A549 (cell line): ENCODE data around the gene FANCC.

Experiments
- CTCF ChIP-seq: fragments of >200 bp; sonication (Bioruptor Twin); formaldehyde crosslinking; IDR thresholded peaks from 3 replicates; pipeline ENCODE4 v1.5.1; 2016
- KDM1A ChIP-seq: fragments of 200-600 bp; sonication (generic); IDR thresholded peaks from 2 replicates; pipeline ENCODE4 v1.6.1; 2016; ENCODE audit warnings: low read depth, mild to moderate bottlenecking
- NR3C1 ChIP-seq: fragments of >200 bp; sonication (Bioruptor Twin); formaldehyde crosslinking; IDR thresholded peaks from 3 replicates; pipeline ENCODE4 v1.6.1; 2017
- PBX3 ChIP-seq: IDR thresholded peaks from 2 replicates; pipeline ENCODE4 v1.6.1; 2012
- POLR2A ChIP-seq: IDR thresholded peaks from 2 replicates; pipeline ENCODE4 v1.6.1; 2012; ENCODE audit warnings: mild to moderate bottlenecking, low read length
- RAD21 ChIP-seq, 2 experiments: fragments of >200 bp in 1 of 2; sonication (Bioruptor Twin) in 1 of 2; formaldehyde crosslinking in 1 of 2; IDR thresholded peaks in 1 of 2; conservative IDR thresholded peaks in 1 of 2; 2 replicates in 1 of 2; 3 replicates in 1 of 2; pipeline ENCODE4 v1.6.1; 2012 to 2018; ENCODE audit warnings: inconsistent platforms in 1 of 2
- REST ChIP-seq: fragments of 200-600 bp; sonication (generic); IDR thresholded peaks from 2 replicates; pipeline ENCODE4 v1.6.1; 2016; ENCODE audit warnings: antibody characterized with exemption, mild to moderate bottlenecking, moderate library complexity
- RFX5 ChIP-seq: fragments of 450-650 bp; IDR thresholded peaks from 2 replicates; pipeline ENCODE4 v1.7.1; 2014; ENCODE audit warnings: antibody characterized with exemption, mild to moderate bottlenecking, moderate library complexity
- SMC3 ChIP-seq: fragments of >200 bp; sonication (Bioruptor Twin); formaldehyde crosslinking; IDR thresholded peaks from 3 replicates; pipeline ENCODE4 v1.6.1; 2018; ENCODE audit warnings: inconsistent platforms
- TFCP2L1 ChIP-seq: fragments of 250-450 bp; sonication (Bioruptor Pico); IDR thresholded peaks from 2 replicates; pipeline ENCODE4 v1.5.0; 2021; ENCODE audit warnings: mild to moderate bottlenecking
- TP53 ChIP-seq: fragments of 250-450 bp; sonication (Bioruptor Pico); IDR thresholded peaks from 2 replicates; pipeline ENCODE4 v1.5.0; 2021; ENCODE audit warnings: mild to moderate bottlenecking, moderate library complexity

GRCh38 chr9:95283673-95284072 lies 33.8 kb downstream of the FANCC start:
- TF ChIP-seq TP53 (CRISPR knock-in tag) = no peak
- TF ChIP-seq POLR2A = no peak
- no peak for TF ChIP-seq KDM1A
- no peak for TF ChIP-seq CTCF
- TF ChIP-seq TFCP2L1 = no peak
- no peak for TF ChIP-seq NR3C1
- no peak for TF ChIP-seq RFX5
- TF ChIP-seq SMC3 = no peak
- TF ChIP-seq REST = no peak
- TF ChIP-seq PBX3 = no peak
- TF ChIP-seq RAD21 (conservative IDR thresholded peaks at IDR 0.05 in 1 of 2, IDR thresholded peaks at IDR 0.05 in 1 of 2) = no peak
